Calu3 (cell line): Measurements from ENCODE around the gene GPR45. TPM values are rescaled to one million over a fixed set of nuclear protein-coding genes. Genes with fewer than 3 reads are reported as not detected.

Experiments used
- BruUV-seq: library from RNA; stranded (reverse); fragments of 400-500 nt; replicated peaks from 2 replicates; lab custom pipeline; 2021; lab: Mats Ljungman, UMichigan
- CTCF ChIA-PET: fragments of 300-600 bp; sonication (Branson Sonifier 250); formaldehyde crosslinking; loops from one replicate; lab custom pipeline; 2022; ENCODE audit warnings: antibody characterized with exemption; lab: Charles Lee
- DNase-seq: peaks from one replicate; pipeline ENCODE4 v3.0.0; 2022
- H3K27ac Mint-ChIP-seq: one replicate; pipeline ENCODE4 v1.8.0; 2022; ENCODE audit warnings: mixed read lengths; ENCODE audit not compliant: unreplicated experiment
- H3K27me3 Mint-ChIP-seq: one replicate; pipeline ENCODE4 v1.8.0; 2022; ENCODE audit warnings: mixed read lengths; ENCODE audit not compliant: unreplicated experiment
- H3K36me3 Mint-ChIP-seq: one replicate; pipeline ENCODE4 v1.8.0; 2022; ENCODE audit warnings: mild to moderate bottlenecking, moderate library complexity, mixed read lengths; ENCODE audit not compliant: insufficient read depth, unreplicated experiment
- H3K4me1 Mint-ChIP-seq: one replicate; pipeline ENCODE4 v1.8.0; 2022; ENCODE audit warnings: mild to moderate bottlenecking, low read depth, mixed read lengths; ENCODE audit not compliant: unreplicated experiment
- H3K4me3 Mint-ChIP-seq: one replicate; pipeline ENCODE4 v1.8.0; 2022; ENCODE audit warnings: mild to moderate bottlenecking, low read depth, moderate library complexity, mixed read lengths; ENCODE audit not compliant: unreplicated experiment
- H3K9me3 Mint-ChIP-seq: one replicate; pipeline ENCODE4 v1.8.0; 2022; ENCODE audit warnings: low read depth, mixed read lengths; ENCODE audit not compliant: unreplicated experiment
- intact Hi-C: fragments of 100-400 bp; cut with micrococcal nuclease; formaldehyde crosslinking; loops from one replicate; pipeline ENCODE4 v1.10.0; 2022; ENCODE audit not compliant: unreplicated experiment
- total RNA-seq: library from RNA; stranded (reverse); gene quantifications from 2 replicates; pipeline ENCODE4 v1.2.3, GENCODE V29; 2022
- TF ChIP-seq, protein P1 (sequence below): fragments of 200-600 bp; IDR thresholded peaks from one replicate; pipeline ENCODE4 v1.8.0; 2022; ENCODE audit warnings: antibody characterized with exemption; ENCODE audit not compliant: unreplicated experiment

The GPR45 gene
- total RNA-seq, 1 experiment from 2014 or later, result not detected

DNA sequence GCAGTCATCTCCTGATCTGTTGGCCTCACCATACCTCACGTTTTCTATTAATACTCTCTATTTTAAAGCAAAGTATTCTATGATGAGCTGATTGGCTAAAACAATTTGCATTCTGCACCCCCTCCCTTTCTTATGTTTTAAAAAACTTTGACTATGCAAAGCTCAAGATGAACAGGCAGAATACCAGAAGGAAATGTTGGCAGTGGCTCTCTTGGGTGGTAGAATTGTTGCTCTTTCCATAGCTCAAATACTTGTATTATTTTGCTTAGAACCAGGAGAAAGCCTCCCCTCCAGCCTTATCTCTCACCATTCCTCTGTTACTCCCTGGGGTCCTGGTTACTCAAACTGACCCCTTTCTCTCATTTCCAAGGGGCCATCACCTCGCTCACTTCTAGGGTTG lies 14.4 kb downstream of the GPR45 start:
- H3K4me3 Mint-ChIP-seq, result no peak overlapping the region
- no peaks in the 10 kb centered on the region for H3K9me3 Mint-ChIP-seq
- DNase-seq, result no peak
- H3K27me3 Mint-ChIP-seq, result no peaks in the 10 kb centered on the region
- no peak overlapping the region for H3K27ac Mint-ChIP-seq
- CTCF ChIA-PET, result no interaction called here
- BruUV-seq, result no TSS peak
- H3K36me3 Mint-ChIP-seq, result peaks cover 1% of the 10 kb centered on the region
- TF ChIP-seq, protein P1, sequence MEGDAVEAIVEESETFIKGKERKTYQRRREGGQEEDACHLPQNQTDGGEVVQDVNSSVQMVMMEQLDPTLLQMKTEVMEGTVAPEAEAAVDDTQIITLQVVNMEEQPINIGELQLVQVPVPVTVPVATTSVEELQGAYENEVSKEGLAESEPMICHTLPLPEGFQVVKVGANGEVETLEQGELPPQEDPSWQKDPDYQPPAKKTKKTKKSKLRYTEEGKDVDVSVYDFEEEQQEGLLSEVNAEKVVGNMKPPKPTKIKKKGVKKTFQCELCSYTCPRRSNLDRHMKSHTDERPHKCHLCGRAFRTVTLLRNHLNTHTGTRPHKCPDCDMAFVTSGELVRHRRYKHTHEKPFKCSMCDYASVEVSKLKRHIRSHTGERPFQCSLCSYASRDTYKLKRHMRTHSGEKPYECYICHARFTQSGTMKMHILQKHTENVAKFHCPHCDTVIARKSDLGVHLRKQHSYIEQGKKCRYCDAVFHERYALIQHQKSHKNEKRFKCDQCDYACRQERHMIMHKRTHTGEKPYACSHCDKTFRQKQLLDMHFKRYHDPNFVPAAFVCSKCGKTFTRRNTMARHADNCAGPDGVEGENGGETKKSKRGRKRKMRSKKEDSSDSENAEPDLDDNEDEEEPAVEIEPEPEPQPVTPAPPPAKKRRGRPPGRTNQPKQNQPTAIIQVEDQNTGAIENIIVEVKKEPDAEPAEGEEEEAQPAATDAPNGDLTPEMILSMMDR, result no peak
- peaks cover 4% of the 10 kb centered on the region for H3K4me1 Mint-ChIP-seq
- intact Hi-C loops, result no loop called here

DNA sequence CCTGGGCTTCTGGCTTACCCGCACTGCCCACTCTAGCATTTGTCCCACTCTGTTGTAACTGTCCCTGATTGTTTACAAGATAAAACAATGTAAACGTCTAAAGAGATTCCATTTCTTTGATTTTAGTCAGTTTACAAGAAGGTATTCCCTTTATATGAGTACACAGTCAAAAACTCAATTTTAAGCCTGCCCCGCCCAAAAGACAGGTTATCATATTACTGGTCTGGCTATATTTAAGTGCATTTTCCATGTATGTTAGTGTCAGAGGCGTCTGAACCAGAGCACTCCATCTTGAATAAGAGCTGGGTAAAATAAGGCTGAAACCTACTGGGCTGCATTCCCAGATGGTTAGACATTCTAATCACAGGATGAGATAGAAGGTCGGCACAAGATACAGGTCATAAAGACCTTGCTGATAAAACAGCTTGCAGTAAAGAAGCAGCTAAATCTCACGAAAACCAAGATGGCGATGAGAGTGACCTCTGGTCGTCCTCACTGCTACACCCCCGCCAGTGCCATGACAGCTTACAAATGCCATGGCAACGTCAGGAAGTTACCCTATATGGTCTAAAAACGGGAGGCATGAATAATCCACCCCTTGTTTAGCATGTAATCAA lies 15.0 kb downstream of the GPR45 start:
- BruUV-seq, result no TSS peak
- H3K36me3 Mint-ChIP-seq, result peaks cover 7% of the 10 kb centered on the region
- CTCF ChIA-PET, result no interaction called here
- H3K4me3 Mint-ChIP-seq, result no peak overlapping the region
- H3K27me3 Mint-ChIP-seq, result no peaks in the 10 kb centered on the region
- DNase-seq, result no peak
- intact Hi-C loops, result no loop called here
- peaks cover 10% of the 10 kb centered on the region for H3K4me1 Mint-ChIP-seq
- H3K27ac Mint-ChIP-seq, result no peak overlapping the region
- peaks cover 4% of the 10 kb centered on the region for H3K9me3 Mint-ChIP-seq
- TF ChIP-seq, protein P1, result no peak

DNA sequence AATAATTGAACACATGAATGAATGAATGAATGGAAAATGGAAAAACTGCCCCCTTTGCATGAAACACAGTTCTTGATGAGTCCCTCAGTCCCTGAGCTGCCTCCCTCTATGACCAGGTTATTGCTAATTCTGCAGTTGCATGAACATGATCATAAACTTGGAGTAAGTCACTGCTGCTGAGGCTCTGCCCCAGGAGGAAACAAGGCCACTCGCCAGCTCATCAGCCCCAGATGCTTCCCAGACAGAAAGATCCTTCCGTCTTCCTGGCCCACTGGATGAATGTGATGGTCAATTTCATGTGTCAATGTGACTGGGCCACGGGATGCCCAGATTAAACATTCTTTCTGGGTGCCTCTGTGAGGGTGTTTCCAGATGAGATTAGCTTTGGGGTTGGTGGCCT lies 16.4 kb downstream of the GPR45 start:
- Mint-ChIP-seq H3K4me3 (no peak overlapping the region), H3K4me1 (peaks cover 12% of the 10 kb centered on the region), H3K27me3 (no peaks in the 10 kb centered on the region), H3K36me3 (peaks cover 13% of the 10 kb centered on the region), H3K27ac (no peak overlapping the region), H3K9me3 (peaks cover 4% of the 10 kb centered on the region)
- intact Hi-C loops, result no loop called here
- TF ChIP-seq, protein P1, result no peak
- BruUV-seq, result no TSS peak
- CTCF ChIA-PET, result no interaction called here
- DNase-seq, result no peak

DNA sequence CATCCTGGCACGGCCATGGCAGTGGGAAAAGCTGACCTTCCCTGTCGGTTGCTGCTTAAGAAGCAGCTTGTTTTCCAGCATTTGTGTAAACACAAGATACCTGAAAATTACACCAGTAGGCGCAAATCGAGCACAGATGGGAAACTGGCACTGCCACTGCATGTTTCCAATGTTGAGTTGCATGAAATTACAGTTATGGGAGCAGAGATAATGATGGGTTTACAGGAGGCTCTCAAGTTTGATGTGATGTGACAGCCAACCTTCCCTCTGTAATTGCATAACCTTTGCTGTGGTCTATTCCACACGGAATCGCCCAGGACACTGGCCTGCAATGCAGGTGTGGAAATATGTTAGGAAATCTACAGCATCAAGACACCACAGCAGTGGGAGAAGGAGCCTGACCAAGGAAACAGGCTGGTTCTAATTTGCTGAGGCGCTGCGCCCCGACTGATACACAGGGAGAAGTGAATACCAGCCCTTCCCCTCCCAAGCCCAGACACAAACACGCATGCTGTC lies 17.4 kb downstream of the GPR45 start:
- CTCF ChIA-PET, result no interaction called here
- peaks cover 13% of the 10 kb centered on the region for H3K36me3 Mint-ChIP-seq
- H3K4me1 Mint-ChIP-seq, result peaks cover 12% of the 10 kb centered on the region
- DNase-seq, result no peak
- BruUV-seq, result no TSS peak
- H3K27me3 Mint-ChIP-seq, result no peaks in the 10 kb centered on the region
- no peak overlapping the region for H3K27ac Mint-ChIP-seq
- H3K4me3 Mint-ChIP-seq, result no peak overlapping the region
- peaks cover 4% of the 10 kb centered on the region for H3K9me3 Mint-ChIP-seq
- TF ChIP-seq, protein P1, result no peak
- intact Hi-C loops, result no loop called here
